Fibroblast of villous mesenchyme (primary cell): ENCODE measurements around the gene GPN2. TPM values are rescaled to one million over a fixed set of nuclear protein-coding genes. Genes with fewer than 3 reads are reported as not detected.
A peak's percentile ranks its signal among the peaks of the same experiment; 100 is the strongest.

Experiments used
- DNase-seq: peaks from one replicate; pipeline ENCODE4 v3.0.0-alpha.2; 2010; ENCODE audit warnings: low read depth
- H3K4me3 ChIP-seq: 2 replicates; pipeline ENCODE4 v1.5.1; 2011; ENCODE audit warnings: low read depth, mild to moderate bottlenecking, low read length
- total RNA-seq: library from RNA; depleted of rRNA; stranded (reverse); fragments of >200 nt; gene quantifications from 2 replicates; pipeline ENCODE4 v1.2.3, GENCODE V29; 2012
- TF ChIP-seq, protein P1 (sequence below): IDR thresholded peaks from 2 replicates; pipeline ENCODE4 v1.5.1; 2012; ENCODE audit warnings: low read depth, mild to moderate bottlenecking, low read length; ENCODE audit not compliant: insufficient read depth

The GPN2 gene
- total RNA-seq, 1 donor: 9.5 TPM

GRCh38 chr1:26913389-26913753 lies 23.3 kb upstream of the GPN2 start:
- TF ChIP-seq, protein P1, sequence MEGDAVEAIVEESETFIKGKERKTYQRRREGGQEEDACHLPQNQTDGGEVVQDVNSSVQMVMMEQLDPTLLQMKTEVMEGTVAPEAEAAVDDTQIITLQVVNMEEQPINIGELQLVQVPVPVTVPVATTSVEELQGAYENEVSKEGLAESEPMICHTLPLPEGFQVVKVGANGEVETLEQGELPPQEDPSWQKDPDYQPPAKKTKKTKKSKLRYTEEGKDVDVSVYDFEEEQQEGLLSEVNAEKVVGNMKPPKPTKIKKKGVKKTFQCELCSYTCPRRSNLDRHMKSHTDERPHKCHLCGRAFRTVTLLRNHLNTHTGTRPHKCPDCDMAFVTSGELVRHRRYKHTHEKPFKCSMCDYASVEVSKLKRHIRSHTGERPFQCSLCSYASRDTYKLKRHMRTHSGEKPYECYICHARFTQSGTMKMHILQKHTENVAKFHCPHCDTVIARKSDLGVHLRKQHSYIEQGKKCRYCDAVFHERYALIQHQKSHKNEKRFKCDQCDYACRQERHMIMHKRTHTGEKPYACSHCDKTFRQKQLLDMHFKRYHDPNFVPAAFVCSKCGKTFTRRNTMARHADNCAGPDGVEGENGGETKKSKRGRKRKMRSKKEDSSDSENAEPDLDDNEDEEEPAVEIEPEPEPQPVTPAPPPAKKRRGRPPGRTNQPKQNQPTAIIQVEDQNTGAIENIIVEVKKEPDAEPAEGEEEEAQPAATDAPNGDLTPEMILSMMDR: no peak
- no peak for DNase-seq
- H3K4me3 ChIP-seq: no peak overlapping the region

GRCh38 chr1:26912147-26912490 lies 22.0 kb upstream of the GPN2 start:
- no peak for DNase-seq
- no peak overlapping the region for H3K4me3 ChIP-seq
- TF ChIP-seq, protein P1: no peak

DNA sequence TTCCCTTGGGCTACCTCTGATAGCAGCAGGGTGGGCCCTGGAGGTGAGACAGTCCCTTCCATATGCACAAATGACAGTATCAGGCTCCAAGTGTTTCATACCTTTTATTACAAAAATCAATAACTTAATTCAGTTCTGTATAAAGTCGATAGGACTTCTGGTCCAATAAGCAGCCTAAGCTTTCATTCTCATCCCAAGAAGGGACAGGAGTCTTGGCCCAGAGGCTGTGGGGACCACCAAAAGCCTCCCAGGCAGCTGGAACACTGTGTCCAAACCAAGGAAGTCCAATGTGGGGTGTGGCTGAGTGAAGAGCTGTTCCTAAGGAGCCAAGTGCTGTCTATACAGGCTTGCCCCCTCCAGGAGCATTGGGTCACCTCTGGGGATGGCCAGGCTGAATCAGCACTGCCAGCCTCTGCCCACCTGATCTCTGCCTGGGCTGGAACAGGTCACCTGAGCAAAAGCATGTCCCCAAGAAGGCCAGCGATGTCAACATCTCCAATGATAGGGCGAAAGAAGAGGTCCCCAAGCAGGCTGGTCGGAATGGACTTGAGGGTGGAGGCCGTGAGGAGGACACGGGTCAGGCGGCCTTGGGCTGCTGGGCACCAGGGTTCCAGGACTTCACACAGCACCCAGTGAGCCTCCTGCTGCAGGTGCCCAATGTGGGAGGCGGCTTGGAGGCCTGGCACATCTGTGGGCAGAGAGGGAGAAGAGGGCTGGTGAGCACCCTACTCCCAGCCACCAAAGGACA lies 21.5 kb upstream of the GPN2 start:
- no peak overlapping the region for H3K4me3 ChIP-seq
- no peak for DNase-seq
- TF ChIP-seq, protein P1: no peak

DNA sequence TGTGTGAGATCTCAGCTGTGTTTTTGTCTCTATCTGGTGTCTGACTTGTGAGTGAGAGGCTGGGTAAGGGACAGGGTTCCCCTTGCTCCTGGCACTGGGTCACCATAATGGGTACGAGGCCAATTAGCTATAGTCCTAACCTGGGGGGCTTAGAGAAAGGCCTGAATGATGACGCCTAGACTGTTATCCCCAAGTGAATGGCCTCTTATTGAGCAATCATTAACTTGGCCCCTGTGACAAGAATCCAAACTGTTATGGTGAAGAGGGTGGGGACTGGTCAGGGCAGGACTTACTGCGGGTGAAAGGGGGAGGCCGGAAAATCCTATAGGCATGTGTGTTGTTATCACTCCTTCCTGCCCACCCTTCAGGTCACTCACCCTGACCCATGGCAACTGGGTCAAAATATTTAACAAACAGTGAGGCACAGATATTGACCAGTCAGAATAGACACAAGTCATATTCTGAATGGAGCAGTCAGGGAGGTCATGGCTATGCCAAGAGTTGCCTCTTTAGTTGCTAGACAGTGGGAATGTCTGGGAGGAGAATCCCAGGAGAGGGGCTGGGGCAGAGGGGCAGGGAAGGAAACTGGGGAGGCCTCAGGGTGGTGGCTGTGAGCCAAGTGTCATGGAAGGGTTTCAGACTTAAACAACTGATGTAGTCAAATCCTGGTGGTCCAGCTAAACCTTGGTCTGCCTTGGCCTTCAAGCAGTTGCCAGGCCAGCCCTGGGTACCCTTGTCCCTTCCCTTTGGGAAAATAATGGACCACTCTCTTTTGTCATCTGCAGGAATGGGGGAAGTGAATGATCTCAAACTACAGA lies 20.5 kb upstream of the GPN2 start:
- no peak overlapping the region for H3K4me3 ChIP-seq
- no peak for DNase-seq
- TF ChIP-seq, protein P1: no peak

GRCh38 chr1:26909951-26910342 lies 19.9 kb upstream of the GPN2 start:
- H3K4me3 ChIP-seq: no peak overlapping the region
- TF ChIP-seq, protein P1: no peak
- DNase-seq: no peak

- DNase-seq: peak; percentile 79
- TF ChIP-seq, protein P1: no peak
These were observed 17.2 kb upstream of the GPN2 start for GRCh38 chr1:26907071-26907917.

More at GRCh38 chr1:26907071-26907917, 17.2 kb upstream of the GPN2 start:
- H3K4me3 ChIP-seq: no peak overlapping the region
